Neural progenitor cell (in vitro differentiated cells): Measurements from ENCODE around the gene UPP1. TPM values are rescaled to one million over a fixed set of nuclear protein-coding genes. Genes with fewer than 3 reads are reported as not detected.

Experiments
- DNase-seq: peaks from one replicate; pipeline ENCODE4 v3.0.0-alpha.2; 2016; ENCODE audit warnings: low spot score
- H2AFZ ChIP-seq: fragments of 200-600 bp; sonication (generic); replicated peaks from 2 replicates; pipeline ENCODE4 v1.6.1; 2016; ENCODE audit warnings: antibody characterized with exemption
- H3F3A ChIP-seq: fragments of 200-600 bp; sonication (generic); 2 replicates; pipeline ENCODE4 v1.6.1; 2016; ENCODE audit warnings: antibody characterized with exemption, low read depth
- H3K27ac ChIP-seq: fragments of 200-600 bp; sonication (generic); 2 replicates; pipeline ENCODE4 v1.5.1; 2016; ENCODE audit warnings: mild to moderate bottlenecking
- H3K27me3 ChIP-seq: fragments of 200-600 bp; sonication (generic); 2 replicates; pipeline ENCODE4 v1.6.1; 2016; ENCODE audit warnings: mild to moderate bottlenecking, moderate library complexity
- H3K36me3 ChIP-seq: fragments of 200-600 bp; sonication (generic); 2 replicates; pipeline ENCODE4 v1.5.1; 2016
- H3K4me1 ChIP-seq: fragments of 200-600 bp; sonication (generic); 2 replicates; pipeline ENCODE4 v1.6.1; 2016; ENCODE audit warnings: mixed run types
- H3K4me2 ChIP-seq: fragments of 200-600 bp; sonication (generic); 2 replicates; pipeline ENCODE4 v1.6.1; 2016
- H3K4me3 ChIP-seq: fragments of 200-600 bp; sonication (generic); 2 replicates; pipeline ENCODE4 v1.5.1; 2016
- H3K79me2 ChIP-seq: fragments of 200-600 bp; sonication (generic); 2 replicates; pipeline ENCODE4 v1.6.1; 2016; ENCODE audit warnings: low read depth
- H3K9ac ChIP-seq: fragments of 200-600 bp; sonication (generic); 2 replicates; pipeline ENCODE4 v1.6.1; 2016
- H3K9me3 ChIP-seq: fragments of 200-600 bp; sonication (generic); 2 replicates; pipeline ENCODE4 v1.5.1; 2016; ENCODE audit warnings: low read depth
- H4K20me1 ChIP-seq: fragments of 200-600 bp; sonication (generic); 2 replicates; pipeline ENCODE4 v1.6.1; 2016; ENCODE audit warnings: low read depth
- H3K27ac Mint-ChIP-seq: 3 replicates; pipeline ENCODE4 v1.8.0; 2021; ENCODE audit warnings: mixed read lengths
- H3K27me3 Mint-ChIP-seq: 2 replicates; pipeline ENCODE4 v1.8.0; 2022; ENCODE audit warnings: low read depth, mild to moderate bottlenecking, inconsistent platforms, moderate library complexity, mixed read lengths; ENCODE audit not compliant: insufficient read depth
- H3K36me3 Mint-ChIP-seq: 3 replicates; pipeline ENCODE4 v1.8.0; 2021; ENCODE audit warnings: mixed read lengths
- H3K4me1 Mint-ChIP-seq: 3 replicates; pipeline ENCODE4 v1.8.0; 2021; ENCODE audit warnings: mixed read lengths
- H3K4me3 Mint-ChIP-seq: 3 replicates; pipeline ENCODE4 v1.8.0; 2021; ENCODE audit warnings: mild to moderate bottlenecking, moderate library complexity, mixed read lengths
- H3K9me3 Mint-ChIP-seq: 3 replicates; pipeline ENCODE4 v1.8.0; 2020; ENCODE audit warnings: mixed read lengths
- CTCF ChIP-seq: fragments of 200-600 bp; sonication (generic); IDR thresholded peaks from 2 replicates; pipeline ENCODE4 v1.5.1; 2017; ENCODE audit warnings: antibody characterized with exemption, mild to moderate bottlenecking
- EZH2 ChIP-seq: fragments of 200-600 bp; sonication (generic); IDR thresholded peaks from 2 replicates; pipeline ENCODE4 v1.6.1; 2017; ENCODE audit warnings: antibody characterized with exemption, mild to moderate bottlenecking, moderate library complexity
- EZH2phosphoT487 ChIP-seq: fragments of 200-600 bp; sonication (generic); IDR thresholded peaks from 2 replicates; pipeline ENCODE4 v1.6.1; 2017; ENCODE audit warnings: antibody characterized with exemption
- total RNA-seq: library from RNA; depleted of rRNA; stranded (reverse); fragments of >200 nt; gene quantifications from 2 replicates; pipeline ENCODE4 v1.2.3, GENCODE V29; 2015; ENCODE audit warnings: low replicate concordance

The UPP1 gene
- total RNA-seq, 1 donor from 2014 or later, result 11.2 TPM

GRCh38 chr7:48101352-48101751 lies 12.3 kb downstream of the UPP1 start:
- no peaks in the 10 kb centered on the region for H4K20me1 ChIP-seq
- H3K9me3 ChIP-seq, result no peaks in the 10 kb centered on the region
- H3K4me1 ChIP-seq, result no peaks in the 10 kb centered on the region
- H3K9ac ChIP-seq, result no peak overlapping the region
- H3F3A ChIP-seq, result no peaks in the 10 kb centered on the region
- TF ChIP-seq EZH2phosphoT487 (no peak), EZH2 (no peak), CTCF (no peak)
- Mint-ChIP-seq H3K4me3 (no peak overlapping the region), H3K27me3 (peaks cover under 1% of the 10 kb centered on the region), H3K36me3 (peaks cover 22% of the 10 kb centered on the region), H3K9me3 (no peaks in the 10 kb centered on the region), H3K4me1 (no peaks in the 10 kb centered on the region), H3K27ac (no peak overlapping the region)
- no peak for DNase-seq
- H2AFZ ChIP-seq, result no peak overlapping the region
- no peaks in the 10 kb centered on the region for H3K27me3 ChIP-seq
- H3K79me2 ChIP-seq, result no peaks in the 10 kb centered on the region
- no peak overlapping the region for H3K4me3 ChIP-seq
- no peak overlapping the region for H3K4me2 ChIP-seq
- H3K27ac ChIP-seq, result no peak overlapping the region
- no peaks in the 10 kb centered on the region for H3K36me3 ChIP-seq

- Mint-ChIP-seq H3K9me3 (no peaks in the 10 kb centered on the region), H3K36me3 (peaks cover 22% of the 10 kb centered on the region), H3K4me3 (no peak overlapping the region), H3K27ac (no peak overlapping the region), H3K4me1 (no peaks in the 10 kb centered on the region), H3K27me3 (peaks cover 2% of the 10 kb centered on the region)
- H4K20me1 ChIP-seq, result no peaks in the 10 kb centered on the region
- TF ChIP-seq EZH2phosphoT487, result no peak
- peak; percentile 40 for TF ChIP-seq CTCF
- H3K36me3 ChIP-seq, result no peaks in the 10 kb centered on the region
- no peak overlapping the region for H2AFZ ChIP-seq
- no peak overlapping the region for H3K27ac ChIP-seq
- no peak for DNase-seq
- no peak overlapping the region for H3K9ac ChIP-seq
- H3K4me1 ChIP-seq, result no peaks in the 10 kb centered on the region
- H3K4me2 ChIP-seq, result no peak overlapping the region
- no peaks in the 10 kb centered on the region for H3K79me2 ChIP-seq
- H3K9me3 ChIP-seq, result no peaks in the 10 kb centered on the region
- no peaks in the 10 kb centered on the region for H3F3A ChIP-seq
- H3K27me3 ChIP-seq, result no peaks in the 10 kb centered on the region
- no peak overlapping the region for H3K4me3 ChIP-seq
Observed at GRCh38 chr7:48101968-48102367, 12.9 kb downstream of the UPP1 start.

GRCh38 chr7:48102530-48102929 lies 13.5 kb downstream of the UPP1 start:
- Histone ChIP-seq H3K4me1 (no peaks in the 10 kb centered on the region), H4K20me1 (no peaks in the 10 kb centered on the region), H3K9ac (no peak overlapping the region), H3K27ac (no peak overlapping the region), H3F3A (no peaks in the 10 kb centered on the region), H3K4me2 (no peak overlapping the region), H3K27me3 (no peaks in the 10 kb centered on the region), H2AFZ (no peak overlapping the region), H3K79me2 (no peaks in the 10 kb centered on the region), H3K4me3 (no peak overlapping the region), H3K9me3 (no peaks in the 10 kb centered on the region), H3K36me3 (no peaks in the 10 kb centered on the region)
- H3K27me3 Mint-ChIP-seq, result peaks cover 2% of the 10 kb centered on the region
- H3K4me3 Mint-ChIP-seq, result no peak overlapping the region
- no peak for TF ChIP-seq EZH2phosphoT487
- TF ChIP-seq CTCF, result no peak
- TF ChIP-seq EZH2, result no peak
- peaks cover 20% of the 10 kb centered on the region for H3K36me3 Mint-ChIP-seq
- H3K27ac Mint-ChIP-seq, result no peak overlapping the region
- no peaks in the 10 kb centered on the region for H3K9me3 Mint-ChIP-seq
- DNase-seq, result no peak
- no peaks in the 10 kb centered on the region for H3K4me1 Mint-ChIP-seq

- peaks cover 22% of the 10 kb centered on the region for H3K36me3 Mint-ChIP-seq
Observed at GRCh38 chr7:48105045-48105444, 16.0 kb downstream of the UPP1 start.

More at GRCh38 chr7:48105045-48105444, 16.0 kb downstream of the UPP1 start:
- H3K4me2 ChIP-seq, result no peak overlapping the region
- no peaks in the 10 kb centered on the region for H3K9me3 Mint-ChIP-seq
- H3K36me3 ChIP-seq, result no peaks in the 10 kb centered on the region
- no peaks in the 10 kb centered on the region for H3K4me1 ChIP-seq
- H3K9ac ChIP-seq, result no peak overlapping the region
- no peak for DNase-seq
- H3K27ac Mint-ChIP-seq, result no peak overlapping the region
- no peaks in the 10 kb centered on the region for H3F3A ChIP-seq
- H3K27ac ChIP-seq, result no peak overlapping the region
- H3K4me1 Mint-ChIP-seq, result no peaks in the 10 kb centered on the region
- H3K4me3 Mint-ChIP-seq, result no peak overlapping the region
- no peaks in the 10 kb centered on the region for H4K20me1 ChIP-seq
- H3K4me3 ChIP-seq, result no peak overlapping the region
- no peaks in the 10 kb centered on the region for H3K9me3 ChIP-seq
- no peak overlapping the region for H2AFZ ChIP-seq
- no peak for TF ChIP-seq EZH2
- TF ChIP-seq EZH2phosphoT487, result no peak
- no peak for TF ChIP-seq CTCF
- H3K27me3 Mint-ChIP-seq, result peaks cover 7% of the 10 kb centered on the region
- H3K79me2 ChIP-seq, result no peaks in the 10 kb centered on the region
- no peaks in the 10 kb centered on the region for H3K27me3 ChIP-seq
